HG03575 (cell line): Measurements from ENCODE around the gene SLC22A14.

Experiments
- ATAC-seq: cut with Tn5 transposase; IDR thresholded peaks from one replicate; pipeline ENCODE4 v1.9.1; 2021; ENCODE audit not compliant: unreplicated experiment, insufficient number of reproducible peaks, low FRiP score; ENCODE audit errors: extremely low read depth

The SLC22A14 gene

DNA sequence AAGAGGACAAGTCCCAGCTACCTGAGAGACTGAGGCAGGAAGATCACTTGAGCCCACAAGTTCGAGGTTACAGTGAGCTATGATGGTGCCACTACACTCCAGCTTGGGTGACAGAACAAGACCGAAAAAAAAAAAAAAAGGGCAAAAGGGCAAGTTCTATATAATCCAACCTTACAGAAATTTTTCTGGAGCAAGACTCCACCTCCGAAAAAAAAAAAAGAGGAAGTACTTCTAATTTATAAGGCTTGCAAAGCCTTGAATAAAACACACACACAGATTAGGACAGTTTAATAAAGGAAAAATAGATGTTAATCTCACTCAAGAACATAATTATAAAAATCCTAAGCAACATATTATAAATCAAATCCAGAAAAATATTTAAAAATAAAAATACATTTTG, 50.1 kb downstream of the SLC22A14 start:
- no peak for ATAC-seq

DNA sequence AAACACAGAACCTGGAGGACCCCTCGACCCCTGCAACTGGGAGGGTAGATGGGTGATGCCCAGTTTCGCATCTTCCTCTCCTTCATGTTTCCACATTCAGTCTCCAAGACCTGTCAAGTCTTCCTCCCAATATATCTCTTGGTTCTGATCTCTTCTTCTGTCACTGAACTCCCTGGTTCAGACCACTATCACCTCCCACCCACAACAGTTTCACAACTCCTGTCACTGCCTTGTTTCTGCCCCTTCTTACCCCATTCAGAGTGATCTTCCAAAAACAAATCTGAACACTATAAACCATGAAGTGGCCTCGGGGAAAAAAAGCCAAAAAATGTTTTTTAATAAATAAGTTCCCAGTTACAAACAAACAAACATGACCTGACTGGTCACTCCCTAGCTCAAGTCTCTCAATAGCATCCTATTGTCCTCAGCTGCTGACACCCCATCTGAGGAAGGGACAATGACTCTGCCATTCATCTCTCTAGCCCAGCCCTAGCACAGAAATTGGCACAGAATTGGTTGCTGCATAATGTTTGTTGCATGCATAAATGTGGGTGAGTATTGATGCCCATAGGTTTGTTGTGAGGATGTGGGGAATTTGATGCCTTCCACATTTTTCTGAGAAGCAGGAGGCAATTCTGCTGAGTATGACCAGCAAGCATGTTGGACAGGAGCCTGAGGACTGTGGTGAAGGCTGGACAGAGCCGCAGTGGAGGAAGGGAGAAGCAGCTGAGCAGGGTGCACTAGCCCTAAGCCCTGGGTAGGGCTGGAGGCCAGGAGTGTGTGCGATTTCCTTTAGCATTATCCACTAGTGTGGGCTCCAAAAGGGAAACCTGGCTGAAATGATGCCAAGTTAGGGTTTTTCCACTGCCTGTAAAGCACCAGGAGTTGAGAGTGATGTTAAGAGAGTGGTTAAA, 52.3 kb downstream of the SLC22A14 start:
- no peak for ATAC-seq

DNA sequence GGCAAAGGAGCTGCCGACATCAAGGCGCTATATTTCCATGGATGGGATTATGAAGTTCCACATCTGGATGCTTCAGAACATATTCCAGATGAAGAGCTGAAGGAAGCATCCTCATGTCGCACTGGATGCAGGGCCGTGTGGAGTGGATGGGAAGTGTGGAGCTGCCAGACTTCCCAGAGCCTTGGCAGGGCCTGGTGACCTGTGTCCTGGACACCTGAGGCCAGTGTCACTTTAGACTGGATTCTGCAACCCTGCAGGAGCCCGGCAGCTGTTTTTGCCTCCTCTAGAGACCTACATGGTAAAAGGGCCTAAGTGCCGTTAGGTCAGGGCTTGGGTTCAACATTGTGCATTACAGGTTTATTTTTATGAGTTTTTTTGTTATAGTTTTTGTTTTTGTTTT, 53.2 kb downstream of the SLC22A14 start:
- no peak for ATAC-seq

DNA sequence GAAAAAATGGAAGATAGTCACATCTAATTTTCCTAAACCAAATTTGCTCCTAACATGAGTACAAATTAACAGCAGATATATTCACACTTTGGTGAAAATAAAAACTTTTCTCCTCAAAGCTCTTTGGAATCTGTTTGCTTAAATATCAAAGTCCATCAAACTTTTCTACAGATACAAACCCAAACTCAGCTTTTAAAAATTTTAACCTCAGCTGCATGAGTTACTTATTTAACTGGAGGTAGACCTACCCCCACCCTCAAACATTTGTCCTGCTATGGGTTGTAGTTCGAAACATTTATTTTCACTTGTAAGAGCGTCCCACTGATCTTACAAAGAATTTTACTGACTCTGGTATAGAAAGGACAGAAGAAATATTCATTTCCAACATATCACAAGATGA, 55.6 kb downstream of the SLC22A14 start:
- no peak for ATAC-seq

DNA sequence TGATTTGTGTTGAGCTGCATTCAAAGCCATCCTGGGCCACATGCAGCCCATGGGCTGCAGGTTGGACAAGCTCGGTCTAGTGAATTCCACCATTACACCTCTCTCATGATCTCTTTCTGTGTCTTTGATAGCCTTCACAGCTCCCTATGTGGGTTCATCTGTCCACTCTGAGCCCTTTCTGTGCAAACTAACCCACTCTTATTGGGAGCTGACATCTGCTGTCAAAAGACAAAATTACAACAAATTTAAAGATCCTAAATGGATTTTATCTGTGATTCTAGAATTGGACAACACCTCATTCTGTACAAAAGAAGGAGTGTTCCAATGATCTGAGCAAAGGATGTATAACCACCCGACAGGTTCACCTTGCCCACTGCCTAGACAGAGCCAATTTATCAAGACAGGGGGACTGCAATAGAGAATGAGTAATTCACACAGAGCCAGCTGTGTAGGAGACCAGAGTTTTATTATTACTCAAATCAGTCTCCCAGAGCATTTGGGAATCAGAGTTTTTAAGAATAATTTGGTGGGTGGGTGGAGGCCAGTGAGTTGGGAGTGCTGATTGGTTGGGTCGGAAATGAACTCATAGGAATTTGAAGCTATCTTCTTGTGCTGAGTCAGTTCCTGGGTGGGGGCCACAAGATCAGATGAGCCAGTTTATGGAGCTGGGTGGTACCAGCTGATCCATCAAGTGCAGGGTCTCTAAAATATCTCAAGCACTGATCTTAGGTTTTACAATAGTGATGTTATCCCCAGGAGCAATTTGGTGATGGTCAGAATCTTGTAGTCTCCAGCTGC, 61.9 kb downstream of the SLC22A14 start:
- no peak for ATAC-seq

DNA sequence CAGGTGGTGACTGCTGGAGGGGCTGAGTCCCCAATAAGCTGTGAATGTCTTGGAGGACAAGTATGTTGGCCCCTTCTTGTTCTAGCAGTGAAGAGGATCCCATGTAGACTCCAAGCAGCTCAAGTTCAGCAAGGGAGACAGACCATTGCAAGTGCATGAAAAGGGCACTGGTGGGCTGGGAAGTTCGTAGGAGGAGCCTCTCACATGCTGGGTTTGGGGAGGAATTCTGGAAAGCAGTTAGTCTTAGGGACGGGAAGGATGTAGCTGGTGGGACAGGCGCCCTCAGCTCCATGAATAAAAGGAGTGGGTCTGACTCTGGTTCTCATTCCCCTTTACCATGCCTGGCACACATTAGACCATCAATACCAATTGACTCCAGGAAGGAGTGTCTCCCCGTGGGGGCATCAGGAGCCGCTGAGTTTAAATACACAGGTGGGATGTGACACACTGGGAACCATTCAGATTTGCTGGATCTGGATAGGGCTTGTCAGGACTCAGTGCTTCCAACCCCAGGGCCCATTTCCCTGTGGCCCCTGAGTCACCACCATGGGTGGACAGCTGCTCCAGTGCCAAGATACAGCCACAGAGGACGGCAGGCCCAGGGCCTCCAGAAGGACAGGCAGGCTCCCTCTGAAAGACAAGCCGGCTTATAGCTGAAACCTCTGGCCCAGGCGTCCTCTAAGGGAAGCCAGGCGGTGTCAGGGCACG, 63.9 kb downstream of the SLC22A14 start:
- ATAC-seq, result no peak

DNA sequence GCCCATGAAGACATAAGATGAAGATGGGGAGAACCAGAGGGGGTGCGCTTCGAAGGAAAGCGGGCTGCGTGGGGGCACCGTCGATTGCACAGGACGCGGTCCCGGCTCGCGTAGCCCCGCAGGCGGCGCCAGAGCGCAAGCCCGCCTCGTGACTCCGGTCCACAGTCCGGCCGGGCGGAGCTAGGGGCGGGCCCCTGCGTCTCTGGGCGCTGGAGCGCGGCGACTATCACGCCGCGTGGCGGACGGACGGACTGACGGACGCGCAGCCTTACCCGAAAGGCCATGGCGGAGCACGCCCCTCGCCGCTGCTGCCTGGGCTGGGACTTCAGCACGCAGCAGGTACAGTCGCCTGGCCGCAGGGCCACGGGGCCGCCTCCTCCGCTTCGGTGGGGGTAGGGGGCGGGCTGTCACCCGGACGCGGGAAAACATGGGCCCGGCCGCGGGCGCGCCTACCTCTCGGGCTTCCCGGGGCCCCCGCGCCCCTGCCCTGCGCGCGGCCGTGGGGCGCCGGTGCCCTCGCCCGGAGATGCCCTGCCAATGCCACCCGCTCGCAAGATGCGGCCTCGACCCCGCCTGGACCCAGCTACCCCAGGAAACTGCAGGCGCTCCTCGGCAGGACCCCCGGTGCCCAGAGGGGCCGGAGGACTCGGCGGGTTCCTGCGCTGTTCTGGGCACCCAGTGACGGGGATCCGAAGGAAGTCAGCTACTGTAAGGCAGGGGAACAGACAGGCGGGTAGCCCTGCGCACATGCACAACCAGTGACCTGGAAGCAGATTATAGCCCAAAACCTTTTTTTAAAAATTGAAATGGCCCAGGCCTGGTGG, 64.7 kb downstream of the SLC22A14 start, which contains the start of gene XYLB:
XYLB (plus strand) TSS at position 199 of the 824 bp plus-strand sequence; CDS start at position 283, 84 bp downstream.
- peak; percentile 68 for ATAC-seq

DNA sequence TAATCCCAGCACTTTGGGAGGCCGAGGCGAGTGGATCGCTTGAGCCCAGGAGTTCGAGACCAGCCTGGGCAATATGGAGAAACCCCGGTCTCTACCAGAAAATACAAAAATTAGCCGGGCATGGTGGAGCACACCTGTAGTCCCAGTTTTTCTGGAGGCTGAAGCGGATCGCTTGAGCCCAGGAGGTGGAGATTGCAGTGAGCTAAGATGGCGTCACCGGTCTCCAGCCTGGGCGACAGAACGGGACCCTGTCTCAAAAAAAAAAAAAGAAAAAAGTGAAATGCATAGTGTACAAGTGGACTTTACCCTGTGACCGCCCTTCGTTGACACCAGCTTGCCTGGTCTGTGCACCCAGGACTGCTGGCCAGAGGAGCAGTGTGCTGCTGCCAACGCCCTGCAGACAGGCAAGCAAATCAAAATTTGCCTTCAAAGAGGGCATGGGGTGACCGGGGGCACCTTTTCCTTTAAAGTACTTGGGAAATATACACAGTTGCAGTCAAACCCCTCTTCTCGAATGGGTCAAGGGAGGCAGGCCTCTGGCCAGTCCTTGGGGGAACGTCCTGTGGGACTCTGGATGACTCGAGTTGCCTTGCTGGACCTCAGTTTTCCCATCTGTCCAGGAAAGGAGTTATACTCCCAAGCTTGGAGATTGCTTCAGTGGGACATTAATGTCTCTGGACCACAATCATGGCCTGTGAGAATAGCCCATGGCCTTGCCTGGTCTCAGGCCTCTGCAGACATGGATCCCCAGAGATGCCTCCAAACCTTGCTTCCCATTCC, 65.5 kb downstream of the SLC22A14 start:
- no peak for ATAC-seq

DNA sequence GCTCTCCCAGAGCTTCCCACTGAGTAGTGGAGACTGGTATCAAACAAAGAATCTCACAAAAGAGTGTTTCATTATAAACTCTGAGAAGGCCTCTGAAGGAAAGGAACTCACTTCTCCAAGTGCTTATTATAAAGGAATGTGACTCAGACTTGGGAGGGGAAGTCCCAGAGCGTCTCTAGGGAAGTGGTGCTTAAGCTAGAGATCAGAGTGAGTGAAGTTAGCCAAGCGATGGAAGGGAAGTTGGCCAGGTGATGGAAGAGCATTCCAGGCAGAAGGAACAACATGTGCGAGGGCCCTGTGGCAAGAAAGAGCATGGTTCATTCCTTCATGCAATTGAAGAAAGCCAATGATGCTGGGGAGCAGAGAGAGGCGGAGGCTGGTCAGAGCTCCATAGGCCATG, 66.8 kb downstream of the SLC22A14 start:
- ATAC-seq, result no peak

DNA sequence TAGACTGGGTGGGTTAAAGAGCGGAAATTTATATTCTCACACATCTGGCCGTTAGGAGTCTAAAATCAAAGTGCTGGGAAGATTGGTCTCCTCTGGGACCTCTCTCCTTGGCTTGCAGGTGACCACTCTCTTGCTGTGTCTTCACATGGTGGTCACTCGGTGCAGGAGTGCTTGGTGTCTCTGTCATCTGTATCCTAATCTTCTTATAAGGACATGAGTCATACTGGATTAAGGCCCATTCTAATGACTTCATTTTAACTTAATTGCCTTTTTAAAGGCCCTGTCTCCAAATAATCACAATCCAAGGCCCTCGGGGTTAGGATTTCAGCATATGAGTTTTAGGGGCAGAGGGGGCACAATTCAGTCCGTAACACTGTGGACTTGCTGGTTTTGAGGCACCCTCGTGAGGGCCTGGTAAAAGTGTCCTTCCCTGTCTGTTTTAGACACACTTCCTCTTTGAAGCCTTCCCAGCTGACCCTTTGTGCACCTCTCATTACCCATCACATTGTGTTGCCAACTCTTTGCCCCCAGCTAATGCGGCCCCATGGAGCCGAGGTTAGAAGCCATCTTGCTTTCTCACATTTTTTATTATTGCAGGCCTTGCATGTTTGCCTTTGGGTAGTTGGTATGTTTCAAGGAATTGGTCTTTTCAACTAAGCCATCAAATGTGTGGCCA, 67.7 kb downstream of the SLC22A14 start:
- ATAC-seq, result no peak

DNA sequence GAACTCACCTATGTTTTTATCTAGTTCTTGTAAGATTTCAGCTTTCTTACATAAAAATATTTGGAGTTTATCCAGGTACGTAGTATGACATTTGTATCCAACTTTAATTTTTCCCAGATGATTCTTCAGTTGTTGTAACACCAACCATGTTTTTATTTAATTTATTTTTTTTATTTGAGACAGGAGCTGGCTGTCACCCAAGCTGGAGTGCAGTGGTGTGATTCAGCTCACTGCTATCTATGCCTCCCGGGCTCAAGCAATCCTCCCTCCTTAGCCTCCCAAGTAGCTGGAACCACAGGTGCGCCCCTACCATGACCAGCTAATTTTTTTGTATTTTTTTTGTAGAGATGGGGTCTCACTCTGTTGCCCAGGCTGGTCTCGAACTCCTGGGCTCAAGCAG, 71.1 kb downstream of the SLC22A14 start:
- no peak for ATAC-seq

DNA sequence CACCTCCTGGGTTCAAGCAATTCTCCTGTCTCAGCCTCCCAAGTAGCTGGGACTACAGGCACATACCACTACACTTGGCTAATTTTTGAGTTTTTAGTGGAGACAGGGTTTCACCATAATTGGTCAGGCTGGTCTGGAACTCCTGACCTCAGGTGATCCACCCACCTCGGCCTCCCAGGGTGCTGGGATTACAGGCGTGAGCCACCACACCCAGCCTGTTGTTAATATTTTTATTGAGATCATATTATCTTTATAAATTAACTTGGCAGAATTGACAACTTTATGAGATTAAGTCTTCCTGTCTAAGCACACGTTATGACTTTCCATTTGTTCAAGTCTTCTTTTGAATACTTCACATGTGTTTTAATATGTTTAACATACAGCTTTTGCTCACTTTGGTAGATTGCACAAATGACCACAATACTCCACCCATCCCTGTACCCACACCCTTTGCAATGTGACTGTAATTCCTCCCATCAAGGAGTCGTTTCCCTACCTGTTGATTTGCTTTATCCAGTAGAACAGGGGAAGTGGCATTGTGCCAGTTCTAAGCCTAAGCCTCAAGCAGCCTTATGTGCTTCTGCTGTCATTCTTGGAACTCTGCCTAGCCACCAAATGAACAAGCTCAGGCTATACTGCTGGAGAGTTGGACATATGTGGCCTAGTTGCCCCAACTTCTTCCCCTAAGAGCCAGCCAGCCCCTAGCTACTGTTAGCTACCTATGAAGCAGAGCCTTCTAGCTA, 72.7 kb downstream of the SLC22A14 start:
- ATAC-seq, result no peak

DNA sequence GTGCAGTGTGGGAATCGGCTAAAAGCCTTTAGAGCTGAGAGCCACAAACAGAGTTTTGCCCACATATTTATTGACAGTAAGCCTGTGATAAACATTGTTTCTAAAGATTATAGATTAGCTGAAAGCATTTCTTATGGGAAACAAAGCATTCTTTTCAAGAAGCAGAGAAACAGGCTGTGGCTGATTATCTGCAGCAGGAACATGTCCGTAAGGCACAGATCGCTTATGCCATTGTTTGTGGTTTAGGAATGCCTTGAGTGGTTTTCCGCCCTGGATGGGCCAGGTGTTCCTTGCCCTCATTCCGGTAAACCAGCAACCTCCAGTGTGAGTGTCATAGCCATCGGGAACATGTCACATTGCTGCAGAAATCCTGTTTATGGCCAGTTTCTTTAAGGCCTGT, 76.9 kb downstream of the SLC22A14 start:
- ATAC-seq, result no peak

DNA sequence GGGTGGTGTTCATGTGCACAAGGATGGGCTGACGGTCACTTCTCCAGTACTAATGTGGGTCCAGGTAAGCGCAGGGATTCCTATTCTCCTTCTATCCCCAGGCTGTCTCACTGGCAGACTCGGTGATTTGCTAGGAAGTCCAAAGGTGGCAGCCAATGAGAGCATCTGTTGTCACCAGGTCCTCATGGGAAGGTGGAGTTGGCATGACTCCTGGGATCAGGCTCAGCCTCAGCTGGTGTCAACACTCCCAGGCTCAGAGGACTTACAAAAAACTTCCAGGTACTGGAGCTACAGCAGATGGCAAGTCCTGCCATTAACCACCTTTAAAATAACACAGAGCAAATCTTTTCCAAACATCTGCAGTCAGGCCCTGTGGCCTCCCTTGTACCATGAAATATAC, 78.3 kb downstream of the SLC22A14 start:
- ATAC-seq, result no peak

DNA sequence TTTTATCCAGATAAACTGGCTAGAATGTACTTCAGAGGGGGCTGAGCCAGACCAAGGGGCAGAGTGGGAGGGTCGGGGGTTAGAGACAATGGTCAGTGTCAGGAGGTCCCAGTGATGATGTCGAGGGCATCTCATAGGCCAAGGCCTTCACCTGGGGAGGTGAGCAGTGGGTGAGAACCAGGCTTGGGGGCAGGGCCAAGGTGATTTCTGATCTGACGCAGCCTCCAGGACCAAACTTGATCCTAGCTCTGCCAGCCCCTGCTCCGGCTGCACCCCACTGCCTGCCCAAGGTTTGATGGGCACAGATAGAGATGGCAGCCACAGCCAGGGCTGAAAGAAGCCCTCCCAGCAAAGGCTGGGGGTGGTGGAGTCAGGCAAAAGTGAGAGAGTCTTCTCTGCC, 79.4 kb downstream of the SLC22A14 start:
- no peak for ATAC-seq

DNA sequence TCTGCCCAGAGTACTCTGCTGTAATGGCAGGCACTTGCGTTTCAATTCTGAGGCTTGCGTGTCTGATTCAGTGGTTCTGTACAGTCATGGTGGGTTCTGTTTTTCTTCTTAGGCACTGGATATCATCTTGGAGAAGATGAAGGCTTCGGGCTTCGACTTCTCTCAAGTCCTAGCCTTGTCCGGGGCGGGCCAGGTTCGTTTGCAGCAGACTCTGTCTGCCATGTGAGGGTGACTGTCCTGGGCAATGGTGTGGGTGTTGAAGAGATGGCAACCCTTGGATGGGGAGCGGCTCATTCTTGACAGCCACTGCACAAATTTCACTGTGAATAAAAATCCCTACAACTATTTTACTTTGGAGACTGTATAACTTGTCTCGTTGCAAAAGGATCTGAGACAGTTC, 80.7 kb downstream of the SLC22A14 start:
- ATAC-seq, result no peak
